ENCODE results near the gene MAP3K15. TPM values are rescaled to one million over a fixed set of nuclear protein-coding genes. Genes with fewer than 3 reads are reported as not detected.
"Not testable (repeated sequence)": the region's sequence is repeated elsewhere in the genome, so short reads cannot be mapped to it uniquely, and the experiment has no call there.

The MAP3K15 gene
- total RNA-seq, 4 donors from 2014 or later = 0.14 to 0.16 TPM; not detected in 2

DNA sequence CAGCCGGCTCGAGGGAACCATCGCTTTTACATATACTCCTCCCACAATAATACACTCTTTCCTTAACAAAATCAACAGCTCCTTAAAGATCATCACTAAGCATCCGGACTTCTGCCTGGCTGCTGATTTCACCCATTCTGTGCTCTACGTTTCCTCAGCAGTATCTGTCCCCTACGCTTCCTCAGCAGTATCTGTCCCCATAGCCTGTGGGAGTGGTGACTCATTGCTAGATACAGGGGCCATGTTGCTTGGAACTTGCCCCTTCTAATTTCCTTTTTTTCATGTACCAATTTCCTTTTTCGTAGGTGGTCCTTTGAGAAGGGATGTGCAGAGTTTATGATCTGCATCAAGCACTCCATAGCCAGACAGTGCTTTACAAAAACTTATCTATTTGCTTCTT is 18.6 kb downstream of the MAP3K15 start:
- no peak for DNase-seq
- Histone ChIP-seq H3K27me3 (no peaks in the 10 kb centered on the region), H3K4me1 (no peaks in the 10 kb centered on the region), H3K4me3 (no peak overlapping the region), H3K9me3 (no peaks in the 10 kb centered on the region), H3K27ac (no peak overlapping the region), H3K36me3 (no peaks in the 10 kb centered on the region)
- WGBS, 2 donors (ENCODE audit: low coverage in 1 of 2) = 78% methylated on average over 7 of the region's 7 CpGs; no CpG with 5 or more reads in 1 of the 2 donors
- TF ChIP-seq, protein P1, sequence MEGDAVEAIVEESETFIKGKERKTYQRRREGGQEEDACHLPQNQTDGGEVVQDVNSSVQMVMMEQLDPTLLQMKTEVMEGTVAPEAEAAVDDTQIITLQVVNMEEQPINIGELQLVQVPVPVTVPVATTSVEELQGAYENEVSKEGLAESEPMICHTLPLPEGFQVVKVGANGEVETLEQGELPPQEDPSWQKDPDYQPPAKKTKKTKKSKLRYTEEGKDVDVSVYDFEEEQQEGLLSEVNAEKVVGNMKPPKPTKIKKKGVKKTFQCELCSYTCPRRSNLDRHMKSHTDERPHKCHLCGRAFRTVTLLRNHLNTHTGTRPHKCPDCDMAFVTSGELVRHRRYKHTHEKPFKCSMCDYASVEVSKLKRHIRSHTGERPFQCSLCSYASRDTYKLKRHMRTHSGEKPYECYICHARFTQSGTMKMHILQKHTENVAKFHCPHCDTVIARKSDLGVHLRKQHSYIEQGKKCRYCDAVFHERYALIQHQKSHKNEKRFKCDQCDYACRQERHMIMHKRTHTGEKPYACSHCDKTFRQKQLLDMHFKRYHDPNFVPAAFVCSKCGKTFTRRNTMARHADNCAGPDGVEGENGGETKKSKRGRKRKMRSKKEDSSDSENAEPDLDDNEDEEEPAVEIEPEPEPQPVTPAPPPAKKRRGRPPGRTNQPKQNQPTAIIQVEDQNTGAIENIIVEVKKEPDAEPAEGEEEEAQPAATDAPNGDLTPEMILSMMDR (IDR thresholded peaks at IDR 0.05) = no peak
- TF ChIP-seq EP300 (IDR thresholded peaks at IDR 0.05; ENCODE audit: low read depth) (no peak), POLR2AphosphoS5 (IDR thresholded peaks at IDR 0.05) (no peak), POLR2A (IDR thresholded peaks at IDR 0.05) (no peak)
- intact Hi-C loops (cut with DNase I; ENCODE audit: low total_unique reads) (no loop called here), in situ Hi-C loops (cut with MboI; ENCODE audit: low pct_ligation_motif_present in 1 of 4, low pct_unique_long_range_greater_than_20kb in 1 of 4, low sequenced_read_pairs in 3 of 4) (no loop called here)

DNA sequence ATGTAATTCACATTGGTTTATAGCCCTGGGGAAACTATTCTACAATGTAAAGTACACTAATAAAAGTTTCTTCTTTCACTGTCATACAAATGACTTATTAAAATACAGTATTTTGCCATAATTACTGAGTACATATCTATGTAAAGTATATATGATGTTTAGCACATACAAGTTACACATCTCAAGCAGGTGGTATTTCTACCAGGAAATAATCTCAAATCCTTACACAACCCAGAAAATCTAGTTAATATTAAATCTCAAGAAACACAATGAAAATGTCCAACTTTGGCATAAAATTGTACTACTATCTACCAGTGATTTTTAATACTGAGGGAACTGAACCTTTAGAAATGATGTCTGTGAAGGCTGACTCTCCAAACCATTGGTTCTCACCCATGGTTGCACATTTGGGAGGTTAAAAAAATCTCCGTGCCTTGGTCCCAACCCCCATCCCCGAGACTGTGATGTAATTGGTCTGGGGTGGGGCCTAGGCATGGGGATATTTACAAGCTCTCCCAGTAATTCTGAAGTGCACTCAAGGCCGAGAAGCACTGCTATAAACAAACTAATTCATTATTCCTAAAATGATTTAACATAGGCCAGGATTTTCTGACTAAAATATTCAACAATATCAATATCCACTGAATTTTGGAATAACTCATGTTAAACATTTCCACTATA is 27.6 kb downstream of the MAP3K15 start:
- Histone ChIP-seq H3K27me3 (no peaks in the 10 kb centered on the region), H3K27ac (no peak overlapping the region), H3K9me3 (no peaks in the 10 kb centered on the region), H3K4me1 (no peaks in the 10 kb centered on the region), H3K4me3 (no peak overlapping the region), H3K36me3 (no peaks in the 10 kb centered on the region)
- peak; percentile 10 for DNase-seq
- TF ChIP-seq, protein P1 (IDR thresholded peaks at IDR 0.05) = no peak
- TF ChIP-seq POLR2AphosphoS5 (IDR thresholded peaks at IDR 0.05) = no peak
- no peak for TF ChIP-seq POLR2A (IDR thresholded peaks at IDR 0.05)
- TF ChIP-seq EP300 (IDR thresholded peaks at IDR 0.05; ENCODE audit: low read depth) = no peak
- in situ Hi-C loops (cut with MboI; ENCODE audit: low pct_ligation_motif_present in 1 of 4, low pct_unique_long_range_greater_than_20kb in 1 of 4, low sequenced_read_pairs in 3 of 4) = no loop called here
- intact Hi-C loops (cut with DNase I; ENCODE audit: low total_unique reads) = no loop called here
- 42% methylated on average over 3 of the region's 3 CpGs; no CpG with 5 or more reads in 1 of the 2 donors for WGBS, 2 donors (ENCODE audit: low coverage in 1 of 2)

DNA sequence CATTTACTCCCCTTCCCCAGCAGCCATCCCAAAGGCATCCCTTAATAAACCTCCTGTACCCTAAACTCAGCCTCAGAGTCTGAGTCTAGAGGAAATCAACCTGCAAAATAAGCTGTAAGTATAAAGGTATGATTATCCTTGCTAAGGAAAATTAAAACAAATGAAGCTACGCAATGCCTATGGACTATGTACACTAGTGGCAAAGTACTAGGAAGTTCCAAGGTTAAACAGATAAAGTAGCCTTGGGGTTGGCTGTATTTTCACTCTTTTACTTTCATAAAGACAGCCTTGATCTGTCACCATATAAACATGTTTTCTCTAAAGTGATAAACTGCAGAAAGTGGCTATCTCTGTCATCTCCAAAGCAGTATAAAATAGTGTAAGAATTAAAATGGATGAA is 35.9 kb downstream of the MAP3K15 start:
- in situ Hi-C loops (cut with MboI; ENCODE audit: low pct_ligation_motif_present in 1 of 4, low pct_unique_long_range_greater_than_20kb in 1 of 4, low sequenced_read_pairs in 3 of 4) (no loop called here), intact Hi-C loops (cut with DNase I; ENCODE audit: low total_unique reads) (no loop called here)
- TF ChIP-seq EP300 (IDR thresholded peaks at IDR 0.05; ENCODE audit: low read depth) = no peak
- no peak for TF ChIP-seq POLR2A (IDR thresholded peaks at IDR 0.05)
- TF ChIP-seq, protein P1 (IDR thresholded peaks at IDR 0.05) = no peak
- no peak for TF ChIP-seq POLR2AphosphoS5 (IDR thresholded peaks at IDR 0.05)
- no peaks in the 10 kb centered on the region for H3K27me3 ChIP-seq
- H3K9me3 ChIP-seq = no peaks in the 10 kb centered on the region
- H3K4me1 ChIP-seq = no peaks in the 10 kb centered on the region
- no peak for DNase-seq
- H3K27ac ChIP-seq = no peak overlapping the region
- no peaks in the 10 kb centered on the region for H3K36me3 ChIP-seq
- H3K4me3 ChIP-seq = no peak overlapping the region
- 88% methylated on average over 1 of the region's 1 CpG; no CpG with 5 or more reads in 1 of the 2 donors for WGBS, 2 donors (ENCODE audit: low coverage in 1 of 2)

DNA sequence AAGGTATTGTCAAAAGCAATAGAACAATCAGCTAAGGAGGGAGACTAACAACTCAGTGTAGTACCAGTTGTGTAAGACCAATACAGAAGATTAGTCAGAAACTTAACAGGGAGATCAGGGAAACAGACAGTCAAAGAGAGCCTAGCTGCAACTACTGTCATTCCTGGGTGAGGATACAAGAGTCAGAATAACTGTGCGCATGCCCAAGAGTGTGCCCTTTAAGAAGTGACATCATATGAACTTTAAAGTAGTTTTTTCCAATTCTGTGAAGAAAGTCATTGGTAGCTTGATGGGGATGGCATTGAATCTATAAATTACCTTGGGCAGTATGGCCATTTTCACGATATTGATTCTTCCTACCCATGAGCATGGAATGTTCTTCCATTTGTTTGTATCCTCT is 46.9 kb downstream of the MAP3K15 start:
- not testable (repeated sequence) for DNase-seq
- WGBS, 2 donors (ENCODE audit: low coverage in 1 of 2) = 94 to 100% methylated on average over 1 to 2 of the region's 2 CpGs

DNA sequence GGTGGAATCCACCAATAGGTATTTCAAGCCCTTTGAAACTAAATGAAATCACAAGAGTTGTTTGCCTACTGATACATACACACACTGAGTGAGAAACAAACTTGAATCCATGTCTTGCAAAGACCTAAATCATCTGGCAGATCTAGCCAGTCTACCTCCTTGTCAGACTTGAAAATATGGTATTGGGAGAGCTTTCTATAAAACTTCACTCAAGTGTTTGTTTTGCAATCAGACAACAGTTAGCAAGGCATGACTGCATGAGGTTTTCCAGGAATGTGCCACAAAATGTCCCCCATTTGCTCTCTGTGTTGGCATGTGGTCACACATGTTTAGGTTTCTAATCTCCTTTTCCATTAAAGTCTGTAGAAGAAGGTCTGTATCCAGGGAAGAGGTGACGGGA is 52.4 kb downstream of the MAP3K15 start:
- H3K9me3 ChIP-seq = no peaks in the 10 kb centered on the region
- intact Hi-C loops (cut with DNase I; ENCODE audit: low total_unique reads) (no loop called here), in situ Hi-C loops (cut with MboI; ENCODE audit: low pct_ligation_motif_present in 1 of 4, low pct_unique_long_range_greater_than_20kb in 1 of 4, low sequenced_read_pairs in 3 of 4) (no loop called here)
- no peak overlapping the region for H3K4me3 ChIP-seq
- TF ChIP-seq, protein P1 (IDR thresholded peaks at IDR 0.05) = no peak
- TF ChIP-seq POLR2AphosphoS5 (IDR thresholded peaks at IDR 0.05) (no peak), EP300 (IDR thresholded peaks at IDR 0.05; ENCODE audit: low read depth) (no peak), POLR2A (IDR thresholded peaks at IDR 0.05) (no peak)
- no peak overlapping the region for H3K27ac ChIP-seq
- H3K36me3 ChIP-seq = no peaks in the 10 kb centered on the region
- 83% methylated on average over 1 of the region's 1 CpG; no CpG with 5 or more reads in 1 of the 2 donors for WGBS, 2 donors (ENCODE audit: low coverage in 1 of 2)
- DNase-seq = no peak
- no peaks in the 10 kb centered on the region for H3K27me3 ChIP-seq
- no peaks in the 10 kb centered on the region for H3K4me1 ChIP-seq

More for the DNA sequence above, 46.9 kb downstream of the MAP3K15 start:
- intact Hi-C loops (cut with DNase I; ENCODE audit: low total_unique reads); H3K4me3 ChIP-seq; H3K4me1 ChIP-seq; in situ Hi-C loops (cut with MboI; ENCODE audit: low pct_ligation_motif_present in 1 of 4, low pct_unique_long_range_greater_than_20kb in 1 of 4, low sequenced_read_pairs in 3 of 4); H3K36me3 ChIP-seq; H3K9me3 ChIP-seq; H3K27ac ChIP-seq; H3K27me3 ChIP-seq: not testable (repeated sequence)
